GM21737 (cell line): ENCODE results near the gene HOXA5.

Experiments used
- ATAC-seq: cut with Tn5 transposase; IDR thresholded peaks from one replicate; pipeline ENCODE4 v1.9.1; 2021; ENCODE audit warnings: mild to moderate bottlenecking, moderate library complexity; ENCODE audit not compliant: unreplicated experiment

Gene HOXA5

GRCh38 chr7:27122077-27122910 is 21.2 kb downstream of the HOXA5 start:
- no peak for ATAC-seq

- no peak for ATAC-seq
Measured at GRCh38 chr7:27121684-27122076, 21.8 kb downstream of the HOXA5 start.

GRCh38 chr7:27119412-27119911 is 24.0 kb downstream of the HOXA5 start:
- ATAC-seq, result no peak

GRCh38 chr7:27118580-27118979 is 24.9 kb downstream of the HOXA5 start:
- no peak for ATAC-seq

GRCh38 chr7:27117887-27118491 is 25.5 kb downstream of the HOXA5 start:
- no peak for ATAC-seq

GRCh38 chr7:27116962-27117886 is 26.3 kb downstream of the HOXA5 start:
- ATAC-seq, result no peak

- no peak for ATAC-seq
Measured at GRCh38 chr7:27116031-27116961, 27.2 kb downstream of the HOXA5 start.

- no peak for ATAC-seq
Measured at GRCh38 chr7:27115221-27116026, 28.1 kb downstream of the HOXA5 start.

- no peak for ATAC-seq
Measured at GRCh38 chr7:27114881-27115220, 28.6 kb downstream of the HOXA5 start.

GRCh38 chr7:27113991-27114769 is 29.3 kb downstream of the HOXA5 start:
- no peak for ATAC-seq

GRCh38 chr7:27112955-27113949 is 30.2 kb downstream of the HOXA5 start:
- ATAC-seq, result no peak

- ATAC-seq, result no peak
Measured at GRCh38 chr7:27112361-27112760, 31.1 kb downstream of the HOXA5 start.

- no peak for ATAC-seq
Measured at GRCh38 chr7:27111751-27112277, 31.7 kb downstream of the HOXA5 start.

GRCh38 chr7:27111042-27111750 is 32.3 kb downstream of the HOXA5 start:
- ATAC-seq, result no peak

GRCh38 chr7:27110186-27111031 is 33.1 kb downstream of the HOXA5 start:
- no peak for ATAC-seq
